OCI-LY7 (cell line): Measurements from ENCODE around the gene DNPH1. TPM values are rescaled to one million over a fixed set of nuclear protein-coding genes. Genes with fewer than 3 reads are reported as not detected.

Source experiments
- BruUV-seq: library from RNA; stranded (reverse); fragments of 400-500 nt; replicated peaks from 2 replicates; lab custom pipeline; 2021; lab: Mats Ljungman, UMichigan
- CTCF ChIA-PET: fragments of 300-600 bp; sonication (Branson Sonifier 250); formaldehyde crosslinking; loops from one replicate; lab custom pipeline; 2022; ENCODE audit warnings: antibody characterized with exemption; ENCODE audit not compliant: unreplicated experiment; lab: Charles Lee
- POLR2A ChIA-PET: fragments of 300-600 bp; sonication (Branson Sonifier 250); formaldehyde crosslinking; loops from one replicate; lab custom pipeline; 2022; ENCODE audit warnings: antibody characterized with exemption; lab: Charles Lee
- DNase-seq: peaks from one replicate; pipeline ENCODE4 v3.0.0-alpha.2; 2015; ENCODE audit warnings: low spot score
- H2AFZ ChIP-seq: fragments of 200-600 bp; sonication (generic), shearing (Covaris generic); 2 replicates; pipeline ENCODE4 v1.6.1; 2014; ENCODE audit warnings: mild to moderate bottlenecking, antibody characterized with exemption, low read length, moderate library complexity
- H3K27ac ChIP-seq: fragments of 200-600 bp; sonication (generic); 2 replicates; pipeline ENCODE4 v1.5.1; 2014; ENCODE audit warnings: mixed run types, low read depth, mild to moderate bottlenecking, moderate library complexity, low read length, inconsistent platforms; ENCODE audit not compliant: poor library complexity, severe bottlenecking
- H3K36me3 ChIP-seq: fragments of 200-600 bp; sonication (generic); 2 replicates; pipeline ENCODE4 v1.6.1; 2014; ENCODE audit warnings: mild to moderate bottlenecking, antibody characterized with exemption, low read length, moderate library complexity, mixed read lengths; ENCODE audit not compliant: insufficient read depth
- H3K4me1 ChIP-seq: fragments of 200-600 bp; sonication (generic); 2 replicates; pipeline ENCODE4 v1.5.1; 2014; ENCODE audit warnings: mild to moderate bottlenecking, low read length; ENCODE audit not compliant: insufficient read depth, poor library complexity, severe bottlenecking
- H3K4me2 ChIP-seq: fragments of 200-600 bp; sonication (generic); 2 replicates; pipeline ENCODE4 v1.6.1; 2014; ENCODE audit warnings: mild to moderate bottlenecking, low read length
- H3K4me3 ChIP-seq: fragments of 200-600 bp; sonication (generic); 2 replicates; pipeline ENCODE4 v1.5.1; 2014; ENCODE audit warnings: mild to moderate bottlenecking, low read depth, low read length; ENCODE audit not compliant: poor library complexity, severe bottlenecking
- H3K79me2 ChIP-seq: fragments of 200-600 bp; sonication (generic); 2 replicates; pipeline ENCODE4 v1.6.1; 2016; ENCODE audit warnings: low read depth, mild to moderate bottlenecking, low read length, moderate library complexity, mixed read lengths; ENCODE audit not compliant: insufficient read depth
- H3K9me2 ChIP-seq: fragments of 200-600 bp; sonication (generic); 2 replicates; pipeline ENCODE4 v1.6.1; 2016; ENCODE audit warnings: mild to moderate bottlenecking, low read length, mixed read lengths; ENCODE audit not compliant: insufficient read depth
- H3K9me3 ChIP-seq: fragments of 200-600 bp; sonication (generic); 2 replicates; pipeline ENCODE4 v1.6.1; 2014; ENCODE audit warnings: mild to moderate bottlenecking, mixed run types, low read length, mixed read lengths
- H4K20me1 ChIP-seq: fragments of 200-600 bp; sonication (generic); 2 replicates; pipeline ENCODE4 v1.6.1; 2014; ENCODE audit warnings: mild to moderate bottlenecking, antibody characterized with exemption, low read length, moderate library complexity, mixed read lengths; ENCODE audit not compliant: insufficient read depth
- CTCF ChIP-seq: fragments of 200-600 bp; sonication (generic); conservative IDR thresholded peaks from 2 replicates; pipeline ENCODE4 v1.5.1; 2014; ENCODE audit warnings: mild to moderate bottlenecking, antibody characterized with exemption, low read length, moderate library complexity, mixed read lengths
- EZH2phosphoT487 ChIP-seq: fragments of 200-600 bp; sonication (generic); IDR thresholded peaks from 2 replicates; pipeline ENCODE4 v1.6.1; 2018; ENCODE audit warnings: low read depth, borderline replicate concordance, mild to moderate bottlenecking, mixed run types, antibody characterized with exemption, low read length, moderate library complexity, mixed read lengths
- intact Hi-C: fragments of 100-400 bp; cut with micrococcal nuclease; formaldehyde crosslinking; loops from one replicate; pipeline ENCODE4 v1.10.0; 2022; ENCODE audit not compliant: unreplicated experiment
- total RNA-seq, 2 experiments: library from RNA; depleted of rRNA in 1 of 2; stranded (reverse); fragments of >200 nt in 1 of 2; shearing (Covaris generic) in 1 of 2; gene quantifications; 2 replicates each; pipeline ENCODE4 v1.2.3, GENCODE V29; 2014 to 2022

The DNPH1 gene
- total RNA-seq, 2 experiments from 2014 or later: 65.5 to 111 TPM

- Histone ChIP-seq H3K4me1 (peaks cover 12% of the 10 kb centered on the region), H3K27ac (no peak overlapping the region), H2AFZ (no peak overlapping the region), H3K36me3 (peaks cover 23% of the 10 kb centered on the region), H3K4me3 (no peak overlapping the region), H3K9me2 (no peaks in the 10 kb centered on the region), H4K20me1 (no peaks in the 10 kb centered on the region), H3K9me3 (no peaks in the 10 kb centered on the region), H3K4me2 (no peak overlapping the region), H3K79me2 (no peaks in the 10 kb centered on the region)
- intact Hi-C loops: no loop called here
- no peak for TF ChIP-seq CTCF
- TF ChIP-seq EZH2phosphoT487: no peak
- CTCF ChIA-PET: no interaction called here
- POLR2A ChIA-PET: no interaction called here
- no TSS peak for BruUV-seq
- no peak for DNase-seq
Measured at GRCh38 chr6:43187821-43188220, 41.5 kb downstream of the DNPH1 start.

GRCh38 chr6:43186706-43187105 lies 42.6 kb downstream of the DNPH1 start:
- H3K9me2 ChIP-seq: no peaks in the 10 kb centered on the region
- no peak for DNase-seq
- H3K36me3 ChIP-seq: peaks cover 19% of the 10 kb centered on the region
- no peaks in the 10 kb centered on the region for H3K79me2 ChIP-seq
- CTCF ChIA-PET: no interaction called here
- no peak overlapping the region for H3K27ac ChIP-seq
- no peak overlapping the region for H3K4me2 ChIP-seq
- no peaks in the 10 kb centered on the region for H3K9me3 ChIP-seq
- POLR2A ChIA-PET: no interaction called here
- no peaks in the 10 kb centered on the region for H4K20me1 ChIP-seq
- peaks cover 15% of the 10 kb centered on the region for H3K4me1 ChIP-seq
- H2AFZ ChIP-seq: no peak overlapping the region
- intact Hi-C loops: no loop called here
- TF ChIP-seq CTCF (no peak), EZH2phosphoT487 (no peak)
- H3K4me3 ChIP-seq: no peak overlapping the region
- no TSS peak for BruUV-seq

- TF ChIP-seq CTCF (no peak), EZH2phosphoT487 (no peak)
- Histone ChIP-seq H3K36me3 (peaks cover 19% of the 10 kb centered on the region), H3K9me2 (no peaks in the 10 kb centered on the region), H2AFZ (no peak overlapping the region), H3K4me2 (no peak overlapping the region), H3K27ac (no peak overlapping the region), H3K9me3 (no peaks in the 10 kb centered on the region), H4K20me1 (no peaks in the 10 kb centered on the region), H3K79me2 (no peaks in the 10 kb centered on the region), H3K4me1 (peaks cover 22% of the 10 kb centered on the region), H3K4me3 (no peak overlapping the region)
- CTCF ChIA-PET: no interaction called here
- POLR2A ChIA-PET: interaction anchor here (1.0 kb wide), 1 partner anchor 11 kb away, joined by 3 read pairs; no protein-coding TSS in a partner anchor
- no TSS peak for BruUV-seq
- DNase-seq: no peak
- intact Hi-C loops: no loop called here
Measured at GRCh38 chr6:43186019-43186418, 43.3 kb downstream of the DNPH1 start.
